ENCODE results near the gene FAM168A. TPM values are rescaled to one million over a fixed set of nuclear protein-coding genes. Genes with fewer than 3 reads are reported as not detected.

The FAM168A gene
- total and polyA plus RNA-seq, 10 of the 15 experiments (the other 5 are each of a cell fraction or from before 2014, with no cell fraction given), result 1.7 to 20.0 (median 10.0) TPM

GRCh38 chr11:73570415-73571114 is 27.3 kb downstream of the FAM168A start (continued):
- TF ChIP-seq REST (IDR thresholded peaks at IDR 0.05; ENCODE audit: low read depth, low read length) (no peak), BACH1 (IDR thresholded peaks at IDR 0.05; ENCODE audit: borderline replicate concordance) (no peak), NR2F1 (conservative IDR thresholded peaks at IDR 0.05) (no peak), MYB (IDR thresholded peaks at IDR 0.05; ENCODE audit: borderline replicate concordance, low read depth, low read length) (no peak), WRNIP1 (IDR thresholded peaks at IDR 0.05; ENCODE audit: borderline replicate concordance, low read depth, low read length) (no peak), ATF2 (IDR thresholded peaks at IDR 0.05; ENCODE audit: low read length) (no peak)
